Panc1 (cell line): ENCODE data around the gene MED13L.

ENCODE experiments used
- CTCF ChIP-seq: fragments of 450-650 bp; IDR thresholded peaks from 2 replicates; pipeline ENCODE4 v1.5.1; 2017; ENCODE audit warnings: mild to moderate bottlenecking
- REST ChIP-seq, 2 experiments: IDR thresholded peaks; 2 replicates each; pipeline ENCODE4 v1.6.1; 2011 to 2012; ENCODE audit warnings: low read depth in 2 of 2, control low read depth in 1 of 2, low read length in 1 of 2, mild to moderate bottlenecking in 1 of 2, moderate library complexity in 1 of 2; ENCODE audit not compliant: insufficient read depth in 1 of 2
- SIN3A ChIP-seq: IDR thresholded peaks from 2 replicates; pipeline ENCODE4 v1.6.1; 2012; ENCODE audit warnings: low read depth, mild to moderate bottlenecking, low read length, moderate library complexity, borderline replicate concordance; ENCODE audit not compliant: insufficient read depth
- TCF7L2 ChIP-seq: IDR thresholded peaks from 2 replicates; pipeline ENCODE4 v1.6.1; 2011; ENCODE audit warnings: mild to moderate bottlenecking, low read depth, low read length, inconsistent platforms

DNA sequence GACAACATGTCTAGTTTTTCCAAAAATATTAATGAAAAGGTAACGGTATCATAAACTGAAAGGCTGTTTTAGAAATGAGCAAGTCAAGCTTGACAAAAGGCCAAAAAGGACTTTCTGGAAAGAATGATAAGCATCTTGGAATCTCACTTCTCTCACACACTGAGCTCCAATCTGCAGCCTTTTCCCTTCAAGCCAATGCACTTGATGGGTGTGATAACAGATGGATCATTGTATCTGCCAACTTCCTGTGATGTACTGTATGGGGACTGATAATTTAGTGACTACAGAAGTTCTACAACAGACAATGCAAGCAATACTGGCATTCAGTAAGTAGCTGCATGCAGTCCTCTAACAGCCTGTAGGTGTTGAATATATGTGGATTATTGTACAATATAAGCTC is 147.1 kb downstream of the MED13L start:
- no peak for TF ChIP-seq CTCF
- TF ChIP-seq TCF7L2, result no peak
- no peak for TF ChIP-seq REST (IDR thresholded peaks at IDR 0.05; ENCODE audit: insufficient read depth in 1 of 2, low read depth in 2 of 2, low read length in 1 of 2)
- TF ChIP-seq SIN3A, result no peak
